HG03196 (cell line): ENCODE results near the gene RPAP2.
"Not testable (repeated sequence)": the region's sequence is repeated elsewhere in the genome, so short reads cannot be mapped to it uniquely, and the experiment has no call there.

Experiments used
- ATAC-seq: cut with Tn5 transposase; IDR thresholded peaks from one replicate; pipeline ENCODE4 v1.9.1; 2021; ENCODE audit not compliant: unreplicated experiment

The RPAP2 gene

GRCh38 chr1:92298573-92299476 is at the start of gene RPAP2, which contains the start of gene GLMN:
RPAP2 (plus strand) TSS chr1:92299059; CDS start chr1:92299074, 15 bp downstream.
GLMN (minus strand) TSS chr1:92298987; CDS start chr1:92297999, 988 bp downstream.
- ATAC-seq: peak; percentile 97

- ATAC-seq: not testable (repeated sequence)
Measured at GRCh38 chr1:92254714-92255113, 44.1 kb upstream of the RPAP2 start.

- ATAC-seq: no peak
Measured at GRCh38 chr1:92259350-92259749, 39.5 kb upstream of the RPAP2 start.

DNA sequence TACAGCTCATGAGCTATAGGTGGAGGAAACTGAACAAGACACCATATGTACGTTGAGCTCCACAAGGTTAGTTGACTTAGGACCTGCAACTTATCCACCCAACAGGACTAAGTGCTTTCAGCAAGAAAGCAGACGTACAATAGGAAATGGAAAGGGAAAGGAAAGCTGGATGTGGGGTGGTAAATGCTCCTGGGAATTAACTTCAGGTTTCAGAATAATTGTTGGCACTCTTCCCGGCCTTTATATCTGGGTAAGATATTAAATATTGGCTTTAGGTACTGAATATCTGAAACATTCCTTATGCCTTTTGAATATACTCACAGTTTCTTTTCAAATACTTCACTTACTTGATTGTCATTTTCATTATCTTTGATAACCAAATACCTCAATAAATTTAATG is 36.3 kb upstream of the RPAP2 start:
- ATAC-seq: no peak

GRCh38 chr1:92273039-92273438 is 25.8 kb upstream of the RPAP2 start:
- ATAC-seq: no peak

DNA sequence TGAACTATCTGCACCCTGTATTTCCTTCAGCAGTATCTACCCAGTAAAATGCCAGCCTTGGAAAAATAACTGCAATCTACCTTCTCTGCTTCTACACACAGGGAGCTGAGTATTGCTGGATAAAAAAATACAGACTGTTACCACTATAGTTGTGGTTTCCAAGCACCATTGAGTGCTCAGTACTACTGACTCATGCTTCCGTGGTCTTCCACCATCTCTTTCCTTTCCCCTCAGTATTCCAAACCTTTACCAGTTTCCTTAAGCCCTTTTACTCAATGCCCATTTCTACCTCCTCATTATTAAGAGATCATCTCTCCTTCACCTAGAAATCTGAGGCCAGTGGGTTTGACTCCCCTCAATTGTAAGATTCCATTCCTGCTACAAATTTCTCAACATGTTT is 23.9 kb upstream of the RPAP2 start:
- ATAC-seq: no peak

DNA sequence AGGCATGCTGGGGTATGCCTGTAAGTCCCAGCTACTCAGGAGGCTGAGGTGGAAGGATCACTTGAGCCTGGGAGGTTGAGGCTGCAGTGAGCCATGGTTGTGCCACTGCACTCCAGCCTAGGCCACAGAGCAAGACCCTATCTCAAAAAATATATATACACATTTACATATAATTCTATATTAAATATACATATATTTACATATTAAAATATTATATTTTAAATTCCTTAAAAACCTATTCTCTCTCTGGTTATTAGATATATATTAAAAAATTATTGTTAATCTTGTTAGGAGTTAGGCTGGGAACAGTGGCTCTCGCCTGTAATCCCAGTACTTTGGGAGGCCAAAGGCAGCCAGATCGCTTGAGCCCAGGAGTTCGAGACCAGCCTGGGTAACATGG is 22.8 kb upstream of the RPAP2 start:
- no peak for ATAC-seq

DNA sequence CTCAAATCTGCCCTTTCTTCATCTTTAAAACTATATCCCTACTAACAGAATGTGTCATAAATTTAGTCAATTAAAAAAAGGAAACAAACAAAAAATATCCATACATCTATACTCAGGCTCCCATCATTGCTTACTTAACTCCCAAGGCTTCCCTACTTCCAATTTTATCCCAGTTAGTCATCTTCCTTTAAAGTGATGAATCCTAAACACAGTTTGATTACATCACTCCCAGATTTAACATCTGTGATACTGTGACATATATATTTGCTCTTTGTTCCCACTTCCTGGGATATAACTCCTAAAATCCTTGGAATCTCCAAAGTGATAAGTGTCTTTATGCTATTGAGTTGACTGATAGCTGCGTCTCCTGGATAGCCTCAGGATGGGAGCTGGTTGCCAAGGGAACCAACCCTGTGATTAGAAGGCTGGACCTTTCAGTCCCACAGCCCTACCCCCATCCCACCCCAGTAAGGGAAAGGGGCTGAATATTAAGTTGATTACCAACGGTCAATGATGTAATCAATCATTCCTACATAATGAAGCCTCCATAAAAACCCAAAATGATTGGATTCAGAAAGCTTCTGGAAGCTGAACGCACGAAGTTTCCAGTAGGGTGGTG is 21.6 kb upstream of the RPAP2 start:
- no peak for ATAC-seq

DNA sequence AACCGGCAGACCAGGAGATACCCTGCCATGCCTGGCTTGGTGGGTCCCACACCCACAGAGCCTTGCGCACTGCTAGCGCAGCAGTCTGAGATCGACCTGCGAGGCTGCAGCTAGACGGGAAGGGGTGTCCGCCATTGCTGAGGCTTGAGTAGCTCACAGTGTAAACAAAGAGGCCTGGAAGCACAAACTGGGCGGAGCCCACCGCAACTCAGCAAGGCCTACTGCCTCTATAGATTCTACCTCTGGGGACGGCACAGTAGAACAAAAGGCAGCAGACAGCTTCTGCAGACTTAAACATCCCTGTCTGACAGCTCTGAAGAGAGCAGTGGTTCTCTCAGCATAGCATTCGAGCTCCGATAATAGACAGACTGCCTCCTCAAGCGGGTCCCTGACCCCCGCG is 19.1 kb upstream of the RPAP2 start:
- ATAC-seq: not testable (repeated sequence)

- ATAC-seq: not testable (repeated sequence)
Measured at GRCh38 chr1:92281411-92281810, 17.4 kb upstream of the RPAP2 start.

- ATAC-seq: no peak
Measured at GRCh38 chr1:92291372-92291999, 7.4 kb upstream of the RPAP2 start.

GRCh38 chr1:92298213-92298572 is 666 bp upstream of the RPAP2 start:
- ATAC-seq: no peak

DNA sequence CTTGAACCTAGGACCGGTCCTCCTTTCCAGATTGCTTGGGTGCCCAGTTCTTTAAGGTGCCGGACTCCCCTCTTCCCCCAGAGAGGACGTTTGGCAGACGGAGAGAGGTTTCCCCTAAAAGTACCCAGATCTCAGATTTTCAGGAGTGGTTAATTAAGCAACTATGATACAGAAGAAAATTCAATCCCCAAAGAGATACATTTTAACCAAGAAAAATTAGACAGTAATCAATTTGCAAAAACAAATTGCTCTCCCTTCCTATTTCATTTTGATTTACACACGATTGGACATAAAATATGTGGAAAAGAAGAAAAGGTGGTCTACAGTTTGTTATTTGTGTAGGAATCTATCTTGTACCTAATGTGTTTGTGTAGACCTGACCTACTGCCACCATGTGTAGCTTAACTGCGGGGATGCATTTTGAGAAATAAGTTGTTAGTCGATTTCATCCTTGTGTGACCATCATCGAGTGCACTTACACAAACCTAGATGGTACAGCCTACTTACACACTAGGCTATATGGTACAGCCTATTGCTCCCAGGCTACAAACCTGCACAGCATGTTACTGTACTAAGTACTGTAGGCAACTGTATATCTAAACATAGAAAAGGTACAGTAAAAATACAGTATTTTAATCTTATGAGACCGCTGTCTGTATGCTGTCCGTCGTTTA is 755 bp downstream of the RPAP2 start:
- ATAC-seq: no peak

DNA sequence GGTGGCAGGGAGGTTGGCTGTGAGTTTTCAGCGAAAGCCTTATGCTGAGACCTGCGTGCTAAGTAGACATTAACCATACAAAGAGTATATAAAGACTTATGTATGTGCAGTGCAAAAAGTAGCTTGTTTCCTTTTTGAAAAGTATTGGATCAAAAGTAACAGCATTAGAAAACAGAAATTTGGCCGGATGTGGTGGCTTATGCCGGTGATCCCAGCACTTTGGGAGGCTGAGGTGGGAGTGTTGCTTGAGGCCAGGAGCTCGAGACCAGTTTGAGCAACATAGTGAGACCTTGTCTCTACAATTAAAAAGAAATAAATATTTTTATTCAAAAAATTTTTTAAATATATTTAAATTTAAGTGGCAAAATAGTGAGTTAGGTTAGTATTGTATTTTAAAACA is 2.2 kb downstream of the RPAP2 start:
- ATAC-seq: no peak

GRCh38 chr1:92306020-92306419 is 7.2 kb downstream of the RPAP2 start:
- ATAC-seq: no peak

GRCh38 chr1:92307980-92308379 is 9.1 kb downstream of the RPAP2 start:
- ATAC-seq: no peak

DNA sequence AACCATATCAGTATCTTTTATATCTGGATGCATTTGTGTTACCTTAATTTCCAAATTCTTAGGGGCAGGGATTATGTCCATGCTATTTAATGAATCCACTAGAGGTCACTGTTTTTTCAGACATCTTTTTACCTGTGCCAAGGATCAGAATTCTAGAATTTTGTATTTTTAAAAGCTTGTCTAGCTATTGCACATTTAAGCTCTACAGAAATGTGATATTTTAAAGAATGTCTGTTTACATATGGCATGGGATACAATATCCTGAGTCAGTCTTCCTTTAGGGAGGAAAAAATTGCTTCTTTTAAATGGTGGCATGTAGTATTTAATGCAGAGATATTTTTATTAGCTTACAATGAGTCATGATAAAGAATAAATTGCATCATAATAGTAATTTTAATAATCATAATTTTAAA is 11.3 kb downstream of the RPAP2 start:
- ATAC-seq: no peak

DNA sequence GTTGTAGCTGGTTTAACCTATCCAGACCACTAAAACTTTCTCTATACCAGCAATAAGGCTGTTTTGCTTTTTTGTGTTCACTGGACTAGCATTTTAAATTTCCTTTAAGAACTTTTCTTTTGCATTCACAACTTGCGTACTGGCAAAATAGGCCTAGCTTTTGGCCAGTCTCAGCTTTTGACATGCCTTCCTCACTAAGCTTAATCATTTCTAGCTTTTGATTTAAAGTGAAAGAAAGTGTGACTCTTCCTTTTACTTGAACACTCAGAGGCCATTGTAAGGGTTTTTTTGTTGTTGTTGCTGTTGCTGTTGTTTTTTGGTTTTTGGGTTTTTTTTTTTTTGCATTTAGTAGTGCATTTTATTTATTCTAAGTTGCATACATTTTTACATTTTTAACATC is 15.2 kb downstream of the RPAP2 start:
- no peak for ATAC-seq

GRCh38 chr1:92315766-92316599 is 17.1 kb downstream of the RPAP2 start:
- ATAC-seq: no peak

- no peak for ATAC-seq
Measured at GRCh38 chr1:92317836-92318493, 19.1 kb downstream of the RPAP2 start.
